ENCODE data around the gene MARK1. TPM values are rescaled to one million over a fixed set of nuclear protein-coding genes. Genes with fewer than 3 reads are reported as not detected.

The MARK1 gene
- total RNA-seq, 1 experiment from 2014 or later: 0.05 TPM

DNA sequence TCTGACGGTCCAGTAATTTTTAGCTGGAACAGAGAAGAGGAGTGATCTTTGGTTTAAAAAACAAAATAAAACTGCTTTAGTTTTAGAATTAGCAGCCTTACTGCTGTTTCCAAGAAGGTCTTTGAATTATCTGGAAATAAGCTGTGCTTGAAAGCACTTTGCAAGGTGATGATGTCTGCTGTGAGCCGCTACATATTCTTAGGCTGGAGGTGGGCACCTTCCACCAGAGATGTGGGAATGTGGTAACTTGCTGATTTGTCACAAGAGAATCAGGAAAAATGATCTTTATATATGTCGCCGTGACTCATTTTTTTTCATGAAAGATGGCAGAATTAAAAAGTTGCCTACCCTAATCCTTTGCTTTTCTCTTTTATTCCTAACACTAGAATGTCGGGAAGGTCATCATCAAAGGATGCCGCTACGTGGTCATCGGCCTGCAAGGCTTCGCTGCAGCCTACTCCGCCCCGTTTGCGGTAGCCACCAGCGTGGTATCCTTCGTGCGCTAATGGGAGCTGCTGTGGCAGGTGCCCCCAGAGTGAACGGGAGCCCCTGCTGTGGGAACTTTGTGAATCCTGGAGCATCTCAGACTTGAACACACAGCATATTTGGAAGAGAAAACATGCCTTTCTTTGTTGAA is 168.4 kb downstream of the MARK1 start:
- peaks cover 39% of the 10 kb centered on the region for H3K4me1 ChIP-seq
- Mint-ChIP-seq H3K9me3 (ENCODE audit: unreplicated experiment) (no peaks in the 10 kb centered on the region), H3K4me3 (ENCODE audit: unreplicated experiment) (no peak overlapping the region), H3K27me3 (ENCODE audit: insufficient read depth, unreplicated experiment) (no peaks in the 10 kb centered on the region), H3K36me3 (ENCODE audit: insufficient read depth, unreplicated experiment) (no peaks in the 10 kb centered on the region), H3K4me1 (ENCODE audit: low read depth, unreplicated experiment) (peaks cover 12% of the 10 kb centered on the region), H3K27ac (ENCODE audit: unreplicated experiment) (no peak overlapping the region)
- ChIA-PET POLR2A (no interaction called here), CTCF (interaction anchor here (0.6 kb wide), 1 partner anchor 18 kb away, joined by 5 read pairs; no protein-coding TSS in a partner anchor)
- H3K27me3 ChIP-seq (replicated peaks; ENCODE audit: control insufficient read depth, insufficient read depth, low read length): no peaks in the 10 kb centered on the region
- BruUV-seq (replicated peaks): no TSS peak
- TF ChIP-seq CTCF (IDR thresholded peaks at IDR 0.05; ENCODE audit: insufficient read depth in 1 of 2, low read depth in 1 of 2, low read length in 1 of 2, severe bottlenecking in 1 of 2, unreplicated experiment in 1 of 2): no peak
- no peaks in the 10 kb centered on the region for H3K9me3 ChIP-seq
- H3K36me3 ChIP-seq (ENCODE audit: control insufficient read depth, insufficient read depth, low read length): no peaks in the 10 kb centered on the region; the same call in 1 of the 2 replicates
- DNase-seq: no peak
- H3K4me3 ChIP-seq (ENCODE audit: low read depth, low read length): no peak overlapping the region
- intact Hi-C loops (cut with micrococcal nuclease; ENCODE audit: unreplicated experiment): no loop called here

DNA sequence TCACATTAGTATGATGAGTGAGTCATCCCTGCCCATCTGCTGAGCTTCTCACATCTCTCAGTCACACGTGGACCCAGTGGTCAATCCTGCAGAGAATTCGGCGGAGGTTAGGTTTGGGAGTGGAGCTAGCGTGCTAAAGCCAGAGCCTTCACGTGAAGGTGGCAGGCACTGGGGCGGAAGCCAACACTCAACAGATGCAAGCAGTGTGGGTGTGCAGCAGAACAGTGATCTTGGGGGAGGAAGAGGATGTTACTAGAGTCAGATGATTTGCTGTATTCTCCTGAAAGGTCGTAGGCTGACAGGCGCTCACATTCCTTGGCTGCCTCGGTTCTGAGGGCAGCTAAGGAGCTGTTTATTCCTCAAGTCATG is 168.9 kb downstream of the MARK1 start:
- no TSS peak for BruUV-seq (replicated peaks)
- Mint-ChIP-seq H3K27ac (ENCODE audit: unreplicated experiment) (no peak overlapping the region), H3K27me3 (ENCODE audit: insufficient read depth, unreplicated experiment) (no peaks in the 10 kb centered on the region), H3K4me1 (ENCODE audit: low read depth, unreplicated experiment) (peaks cover 12% of the 10 kb centered on the region), H3K36me3 (ENCODE audit: insufficient read depth, unreplicated experiment) (no peaks in the 10 kb centered on the region), H3K4me3 (ENCODE audit: unreplicated experiment) (no peak overlapping the region), H3K9me3 (ENCODE audit: unreplicated experiment) (no peaks in the 10 kb centered on the region)
- Histone ChIP-seq H3K4me3 (ENCODE audit: low read depth, low read length) (no peak overlapping the region), H3K9me3 (no peaks in the 10 kb centered on the region), H3K4me1 (peaks cover 34% of the 10 kb centered on the region), H3K27me3 (replicated peaks; ENCODE audit: control insufficient read depth, insufficient read depth, low read length) (no peaks in the 10 kb centered on the region), H3K36me3 (ENCODE audit: control insufficient read depth, insufficient read depth, low read length) (no peaks in the 10 kb centered on the region; the same call in 1 of the 2 replicates)
- DNase-seq: no peak
- ChIA-PET CTCF (no interaction called here), POLR2A (no interaction called here)
- intact Hi-C loops (cut with micrococcal nuclease; ENCODE audit: unreplicated experiment): no loop called here
- TF ChIP-seq CTCF (IDR thresholded peaks at IDR 0.05; ENCODE audit: insufficient read depth in 1 of 2, low read depth in 1 of 2, low read length in 1 of 2, severe bottlenecking in 1 of 2, unreplicated experiment in 1 of 2): no peak

DNA sequence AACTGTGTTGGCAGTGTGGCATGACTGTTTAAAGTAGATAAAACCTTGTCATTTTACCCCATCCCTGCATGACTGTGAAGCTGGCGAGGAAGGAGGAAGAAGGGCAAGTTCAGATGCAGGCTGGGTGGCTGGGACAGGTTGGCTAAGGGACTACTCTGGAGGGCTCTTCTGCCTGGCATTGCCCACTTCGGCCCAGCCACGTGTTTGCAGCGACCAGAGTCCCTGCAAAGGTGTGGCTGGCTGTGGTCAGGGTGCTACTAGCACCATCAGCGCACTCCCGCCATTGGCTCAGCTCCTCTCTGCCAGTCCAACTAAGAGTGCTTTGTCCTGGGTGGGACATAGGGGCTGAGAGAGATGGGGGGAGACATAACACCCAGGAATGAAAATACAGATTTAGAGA is 169.4 kb downstream of the MARK1 start:
- intact Hi-C loops (cut with micrococcal nuclease; ENCODE audit: unreplicated experiment): no loop called here
- Mint-ChIP-seq H3K4me3 (ENCODE audit: unreplicated experiment) (no peak overlapping the region), H3K9me3 (ENCODE audit: unreplicated experiment) (no peaks in the 10 kb centered on the region), H3K36me3 (ENCODE audit: insufficient read depth, unreplicated experiment) (no peaks in the 10 kb centered on the region), H3K27ac (ENCODE audit: unreplicated experiment) (no peak overlapping the region), H3K4me1 (ENCODE audit: low read depth, unreplicated experiment) (peaks cover 12% of the 10 kb centered on the region), H3K27me3 (ENCODE audit: insufficient read depth, unreplicated experiment) (no peaks in the 10 kb centered on the region)
- Histone ChIP-seq H3K4me1 (peaks cover 31% of the 10 kb centered on the region), H3K27me3 (replicated peaks; ENCODE audit: control insufficient read depth, insufficient read depth, low read length) (no peaks in the 10 kb centered on the region), H3K9me3 (no peaks in the 10 kb centered on the region), H3K4me3 (ENCODE audit: low read depth, low read length) (no peak overlapping the region), H3K36me3 (ENCODE audit: control insufficient read depth, insufficient read depth, low read length) (no peaks in the 10 kb centered on the region; the same call in 1 of the 2 replicates)
- no TSS peak for BruUV-seq (replicated peaks)
- TF ChIP-seq CTCF (IDR thresholded peaks at IDR 0.05; ENCODE audit: insufficient read depth in 1 of 2, low read depth in 1 of 2, low read length in 1 of 2, severe bottlenecking in 1 of 2, unreplicated experiment in 1 of 2): no peak
- CTCF ChIA-PET: no interaction called here
- POLR2A ChIA-PET: interaction anchor here (0.6 kb wide), 1 partner anchor 425 kb away, joined by 3 read pairs; the partner anchor contains the start of gene RAB3GAP2
- no peak for DNase-seq

All from Caco-2 (cell line).